Measurements from ENCODE around the gene COL24A1.

The COL24A1 gene

DNA sequence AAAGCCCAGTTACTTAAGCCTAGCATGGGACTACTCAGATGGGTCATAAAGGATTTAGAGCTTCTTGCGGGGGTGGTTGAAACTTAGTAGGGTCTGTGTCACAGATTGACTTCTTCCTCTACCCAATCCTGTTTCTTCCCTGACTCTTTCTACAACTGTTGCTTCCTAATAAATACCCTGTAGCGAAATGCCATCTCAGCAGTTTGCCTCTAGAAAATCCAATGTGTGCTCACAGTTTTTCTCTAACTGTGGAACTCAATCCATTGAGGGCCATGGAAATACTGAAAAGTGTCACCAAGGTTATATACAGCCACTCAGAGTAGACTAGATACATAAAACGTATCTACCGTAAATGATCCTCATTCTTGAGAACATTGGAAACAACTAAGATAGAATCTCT is 217.7 kb downstream of the COL24A1 start:
- no peak for TF ChIP-seq EZH2 (IDR thresholded peaks at IDR 0.05; ENCODE audit: borderline replicate concordance, low read length)
- TF ChIP-seq, protein P1, sequence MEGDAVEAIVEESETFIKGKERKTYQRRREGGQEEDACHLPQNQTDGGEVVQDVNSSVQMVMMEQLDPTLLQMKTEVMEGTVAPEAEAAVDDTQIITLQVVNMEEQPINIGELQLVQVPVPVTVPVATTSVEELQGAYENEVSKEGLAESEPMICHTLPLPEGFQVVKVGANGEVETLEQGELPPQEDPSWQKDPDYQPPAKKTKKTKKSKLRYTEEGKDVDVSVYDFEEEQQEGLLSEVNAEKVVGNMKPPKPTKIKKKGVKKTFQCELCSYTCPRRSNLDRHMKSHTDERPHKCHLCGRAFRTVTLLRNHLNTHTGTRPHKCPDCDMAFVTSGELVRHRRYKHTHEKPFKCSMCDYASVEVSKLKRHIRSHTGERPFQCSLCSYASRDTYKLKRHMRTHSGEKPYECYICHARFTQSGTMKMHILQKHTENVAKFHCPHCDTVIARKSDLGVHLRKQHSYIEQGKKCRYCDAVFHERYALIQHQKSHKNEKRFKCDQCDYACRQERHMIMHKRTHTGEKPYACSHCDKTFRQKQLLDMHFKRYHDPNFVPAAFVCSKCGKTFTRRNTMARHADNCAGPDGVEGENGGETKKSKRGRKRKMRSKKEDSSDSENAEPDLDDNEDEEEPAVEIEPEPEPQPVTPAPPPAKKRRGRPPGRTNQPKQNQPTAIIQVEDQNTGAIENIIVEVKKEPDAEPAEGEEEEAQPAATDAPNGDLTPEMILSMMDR (IDR thresholded peaks at IDR 0.05; ENCODE audit: low read length), result no peak
- no peaks in the 10 kb centered on the region for H3K27me3 ChIP-seq (ENCODE audit: insufficient read depth, low read length)
- H3K4me2 ChIP-seq (ENCODE audit: low read length), result no peak overlapping the region
- no peaks in the 10 kb centered on the region for H3K9me3 ChIP-seq (ENCODE audit: low read length)
- no peaks in the 10 kb centered on the region for H3K9me2 ChIP-seq (ENCODE audit: low read depth, low read length)
- H3K4me1 ChIP-seq (ENCODE audit: insufficient read depth, low read length, severe bottlenecking), result no peaks in the 10 kb centered on the region
- no peaks in the 10 kb centered on the region for H3F3A ChIP-seq (ENCODE audit: insufficient read depth, low read length)
- H2AFZ ChIP-seq (ENCODE audit: low read length), result no peak overlapping the region
- no peaks in the 10 kb centered on the region for H3K79me2 ChIP-seq (ENCODE audit: insufficient read depth, low read length)
- H4K20me1 ChIP-seq (ENCODE audit: insufficient read depth, low read length), result no peaks in the 10 kb centered on the region
- no peak overlapping the region for H3K4me3 ChIP-seq (ENCODE audit: low read depth, low read length, poor library complexity, severe bottlenecking)
- H3K27ac ChIP-seq (ENCODE audit: low read depth, low read length, poor library complexity, severe bottlenecking), result no peak overlapping the region
- no peak overlapping the region for H3K9ac ChIP-seq (ENCODE audit: low read length)
- no peaks in the 10 kb centered on the region for H3K36me3 ChIP-seq (ENCODE audit: insufficient read depth, low read length)

- Histone ChIP-seq H3K4me2 (ENCODE audit: low read length) (no peak overlapping the region), H3K27me3 (ENCODE audit: insufficient read depth, low read length) (no peaks in the 10 kb centered on the region), H3K79me2 (ENCODE audit: insufficient read depth, low read length) (no peaks in the 10 kb centered on the region), H3K9me3 (ENCODE audit: low read length) (no peaks in the 10 kb centered on the region), H3K4me3 (ENCODE audit: low read depth, low read length, poor library complexity, severe bottlenecking) (no peak overlapping the region), H4K20me1 (ENCODE audit: insufficient read depth, low read length) (no peaks in the 10 kb centered on the region), H3K27ac (ENCODE audit: low read depth, low read length, poor library complexity, severe bottlenecking) (no peak overlapping the region), H3K9me2 (ENCODE audit: low read depth, low read length) (no peaks in the 10 kb centered on the region), H3F3A (ENCODE audit: insufficient read depth, low read length) (no peaks in the 10 kb centered on the region), H3K4me1 (ENCODE audit: insufficient read depth, low read length, severe bottlenecking) (no peaks in the 10 kb centered on the region), H3K9ac (ENCODE audit: low read length) (no peak overlapping the region), H2AFZ (ENCODE audit: low read length) (no peak overlapping the region), H3K36me3 (ENCODE audit: insufficient read depth, low read length) (no peaks in the 10 kb centered on the region)
- no peak for TF ChIP-seq EZH2 (IDR thresholded peaks at IDR 0.05; ENCODE audit: borderline replicate concordance, low read length)
- TF ChIP-seq, protein P1 (IDR thresholded peaks at IDR 0.05; ENCODE audit: low read length), result no peak
Observed at GRCh38 chr1:85936470-85936869, 220.1 kb downstream of the COL24A1 start.

DNA sequence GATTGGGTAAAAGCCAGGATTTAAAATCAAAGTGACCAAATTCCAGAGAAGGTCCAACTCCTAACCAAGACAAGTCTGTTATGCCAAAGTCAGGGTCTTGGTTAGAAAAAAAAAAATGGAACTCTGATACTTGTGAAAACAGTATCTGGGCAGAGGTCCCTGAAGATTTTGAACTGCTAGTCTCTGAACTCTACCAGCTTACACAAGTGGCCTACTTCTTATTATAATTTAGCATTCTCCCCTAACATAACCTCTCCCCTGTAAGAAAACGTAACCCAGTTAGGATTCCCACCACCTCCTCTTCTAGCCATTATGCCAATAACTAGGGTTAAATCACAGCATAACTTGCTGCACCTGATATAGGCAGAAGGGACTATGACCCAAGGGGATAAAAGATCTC is 220.5 kb downstream of the COL24A1 start:
- Histone ChIP-seq H3K27ac (ENCODE audit: low read depth, low read length, poor library complexity, severe bottlenecking) (no peak overlapping the region), H3K4me2 (ENCODE audit: low read length) (no peak overlapping the region)

More for the DNA sequence above, 220.5 kb downstream of the COL24A1 start:
- no peaks in the 10 kb centered on the region for H3F3A ChIP-seq (ENCODE audit: insufficient read depth, low read length)
- no peaks in the 10 kb centered on the region for H3K36me3 ChIP-seq (ENCODE audit: insufficient read depth, low read length)
- H3K9ac ChIP-seq (ENCODE audit: low read length), result no peak overlapping the region
- H3K4me1 ChIP-seq (ENCODE audit: insufficient read depth, low read length, severe bottlenecking), result no peaks in the 10 kb centered on the region
- no peaks in the 10 kb centered on the region for H3K79me2 ChIP-seq (ENCODE audit: insufficient read depth, low read length)
- no peak overlapping the region for H3K4me3 ChIP-seq (ENCODE audit: low read depth, low read length, poor library complexity, severe bottlenecking)
- no peak overlapping the region for H2AFZ ChIP-seq (ENCODE audit: low read length)
- H3K27me3 ChIP-seq (ENCODE audit: insufficient read depth, low read length), result no peaks in the 10 kb centered on the region
- H4K20me1 ChIP-seq (ENCODE audit: insufficient read depth, low read length), result no peaks in the 10 kb centered on the region
- no peaks in the 10 kb centered on the region for H3K9me3 ChIP-seq (ENCODE audit: low read length)
- no peak for TF ChIP-seq EZH2 (IDR thresholded peaks at IDR 0.05; ENCODE audit: borderline replicate concordance, low read length)
- TF ChIP-seq, protein P1 (IDR thresholded peaks at IDR 0.05; ENCODE audit: low read length), result no peak
- no peaks in the 10 kb centered on the region for H3K9me2 ChIP-seq (ENCODE audit: low read depth, low read length)

Data from OCI-LY1 (cell line).